ENCODE data around the gene DHDDS.
"Not testable (repeated sequence)": the region's sequence is repeated elsewhere in the genome, so short reads cannot be mapped to it uniquely, and the experiment has no call there.

DHDDS gene

DNA sequence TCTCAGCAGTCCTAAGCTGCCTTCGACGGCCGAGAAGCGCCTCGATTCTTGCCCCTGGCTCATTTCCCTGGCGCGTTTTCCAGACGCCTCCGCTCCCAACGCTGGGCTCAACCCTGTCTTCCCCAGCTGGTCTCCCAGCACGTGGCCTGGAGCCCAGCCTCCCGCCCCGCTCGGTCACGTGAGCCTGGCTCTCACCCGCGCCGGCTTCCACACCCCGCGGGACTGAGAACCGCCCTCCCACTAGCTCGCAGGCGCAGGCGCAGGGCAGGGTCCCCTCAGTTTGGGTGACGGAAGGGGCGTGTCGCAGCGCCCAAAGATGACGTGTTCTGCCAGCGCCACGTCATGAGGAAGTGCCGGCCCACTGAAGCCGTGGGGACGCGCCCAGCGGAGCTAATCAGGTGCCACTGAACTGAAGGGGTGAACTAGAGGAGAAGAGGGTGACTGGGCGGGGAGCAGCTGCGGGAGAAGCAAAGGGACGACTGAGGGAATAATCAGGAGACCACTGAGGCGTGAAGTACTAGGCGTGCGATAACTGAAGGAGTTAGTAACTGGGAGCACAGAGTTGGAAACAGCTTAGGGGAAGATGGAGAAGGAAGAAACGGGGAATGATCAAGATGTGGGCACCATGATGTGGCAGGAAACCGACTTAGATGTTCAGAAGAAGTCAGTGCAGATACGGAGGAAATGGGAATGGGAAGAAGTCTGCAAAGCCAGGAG lies at the start of gene DHDDS:
DHDDS (plus strand) TSS at position 343 of the 717 bp plus-strand sequence. CDS start 625 bp downstream, outside the sequence.
- DNase-seq = peak; percentile 98 to 99

- DNase-seq = no peak
These were observed 48.0 kb upstream of the DHDDS start for GRCh38 chr1:26384076-26384475.

DNA sequence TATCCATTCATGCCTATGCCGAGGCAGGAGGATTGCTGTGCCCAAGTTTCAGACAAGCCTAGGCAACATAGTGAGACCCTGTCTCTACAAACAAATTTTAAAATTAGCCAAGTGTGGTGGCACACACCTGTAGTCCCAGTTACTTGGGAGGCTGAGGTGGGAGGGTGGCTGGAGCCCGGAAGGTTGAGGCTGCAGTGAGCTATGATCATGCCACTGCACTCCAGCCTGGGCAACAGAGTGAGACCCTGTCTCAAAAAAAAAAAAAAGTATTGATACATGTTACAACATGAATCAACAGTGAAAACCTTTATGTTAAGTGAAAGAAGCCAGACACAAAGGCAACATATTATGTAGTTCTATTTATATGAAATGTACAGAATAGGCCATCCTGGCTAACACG lies 47.1 kb upstream of the DHDDS start:
- not testable (repeated sequence) for DNase-seq

DNA sequence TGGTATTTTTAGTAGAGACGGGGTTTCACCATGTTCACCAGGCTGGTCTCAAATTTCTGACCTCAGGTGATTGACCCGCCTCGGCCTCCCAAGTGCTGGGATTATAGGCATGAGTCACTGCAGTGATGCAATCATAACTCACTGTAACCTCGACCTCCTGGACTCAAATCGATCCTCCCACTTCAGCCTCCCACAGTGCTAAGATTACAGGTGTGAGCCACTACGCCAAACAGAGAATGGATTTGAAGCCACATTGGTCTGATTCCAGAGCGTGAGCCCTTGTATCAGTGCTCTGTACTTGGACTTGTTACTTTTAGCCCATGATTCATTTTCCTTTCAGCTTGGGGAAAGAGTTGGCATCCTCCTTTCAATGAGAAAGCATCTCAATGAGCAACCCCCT lies 44.7 kb upstream of the DHDDS start:
- DNase-seq = no peak

GRCh38 chr1:26388791-26389445 lies 43.2 kb upstream of the DHDDS start:
- DNase-seq = no peak

GRCh38 chr1:26389604-26390247 lies 42.4 kb upstream of the DHDDS start:
- no peak for DNase-seq

DNA sequence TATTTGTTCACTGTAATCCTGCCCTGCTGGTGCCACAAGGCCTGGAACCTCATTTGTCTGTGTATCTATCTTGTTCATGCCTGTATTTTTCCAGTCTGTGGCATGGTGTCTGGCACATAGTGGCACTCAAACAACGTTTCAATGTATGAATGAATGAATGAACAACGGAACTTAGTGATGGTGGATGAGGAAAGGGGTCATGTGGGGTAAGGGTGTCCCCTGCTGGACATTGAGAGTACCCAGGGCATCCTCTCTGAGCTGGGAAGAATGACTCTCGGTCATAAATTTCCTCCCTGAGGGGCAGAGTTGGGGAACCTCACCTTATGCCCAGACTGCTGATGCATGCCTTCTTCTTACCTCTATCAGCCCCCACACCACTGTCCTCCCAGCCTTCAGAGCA lies 40.7 kb upstream of the DHDDS start:
- DNase-seq = peak; percentile 31 to 49

GRCh38 chr1:26395754-26396153 lies 36.4 kb upstream of the DHDDS start:
- DNase-seq = no peak

GRCh38 chr1:26399034-26399433 lies 33.1 kb upstream of the DHDDS start:
- no peak for DNase-seq

GRCh38 chr1:26401891-26402290 lies 30.2 kb upstream of the DHDDS start:
- DNase-seq = no peak

DNA sequence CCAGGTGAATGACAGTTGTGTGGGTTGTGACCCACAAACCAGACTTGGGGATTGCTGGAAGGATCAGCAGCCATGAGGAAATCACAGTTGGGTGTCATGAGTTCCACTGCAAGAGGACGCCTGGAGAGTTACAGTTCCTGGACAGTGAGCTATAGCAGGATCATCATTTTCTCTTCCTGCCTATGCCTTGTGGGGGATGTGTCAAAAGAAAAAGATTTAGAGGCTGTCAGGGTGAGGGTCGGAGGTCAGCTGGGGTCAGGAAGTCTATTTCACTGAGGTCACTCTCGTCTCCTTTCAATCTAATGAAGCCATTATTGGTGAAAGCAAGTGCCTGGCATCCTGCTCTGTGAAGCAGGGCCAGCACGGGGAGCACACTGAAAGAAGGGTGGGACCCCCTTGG lies 28.5 kb upstream of the DHDDS start:
- DNase-seq = no peak

GRCh38 chr1:26404641-26405040 lies 27.5 kb upstream of the DHDDS start:
- no peak for DNase-seq

DNA sequence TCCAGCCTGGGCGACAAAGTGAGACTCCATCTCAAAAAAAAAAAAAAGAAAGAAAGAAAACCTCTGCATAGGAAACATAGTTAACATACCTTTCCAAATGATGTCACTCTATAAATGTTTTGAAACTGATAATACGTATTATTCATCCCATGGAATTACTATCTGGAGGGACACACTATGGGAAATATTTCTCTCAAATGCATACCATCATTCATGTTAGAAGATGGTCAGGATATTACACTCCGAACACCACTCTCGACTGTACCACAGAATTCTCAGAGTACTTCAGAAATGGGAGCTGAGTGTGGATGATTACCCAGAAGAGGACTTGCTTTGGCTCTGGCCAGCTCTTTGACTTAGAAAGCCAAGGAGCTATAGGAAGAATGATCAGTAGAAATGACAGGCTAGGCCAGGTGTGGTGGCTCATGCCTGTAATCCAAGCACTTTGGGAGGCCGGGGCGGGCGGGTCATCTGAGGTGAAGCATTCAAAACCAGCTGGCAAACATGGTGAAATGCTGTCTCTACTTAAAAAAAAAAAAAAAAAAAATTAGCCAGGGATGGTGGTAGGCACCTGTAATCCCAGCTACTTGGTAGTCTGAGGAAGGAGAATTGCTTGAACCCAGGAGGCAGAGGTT lies 26.7 kb upstream of the DHDDS start:
- no peak for DNase-seq

DNA sequence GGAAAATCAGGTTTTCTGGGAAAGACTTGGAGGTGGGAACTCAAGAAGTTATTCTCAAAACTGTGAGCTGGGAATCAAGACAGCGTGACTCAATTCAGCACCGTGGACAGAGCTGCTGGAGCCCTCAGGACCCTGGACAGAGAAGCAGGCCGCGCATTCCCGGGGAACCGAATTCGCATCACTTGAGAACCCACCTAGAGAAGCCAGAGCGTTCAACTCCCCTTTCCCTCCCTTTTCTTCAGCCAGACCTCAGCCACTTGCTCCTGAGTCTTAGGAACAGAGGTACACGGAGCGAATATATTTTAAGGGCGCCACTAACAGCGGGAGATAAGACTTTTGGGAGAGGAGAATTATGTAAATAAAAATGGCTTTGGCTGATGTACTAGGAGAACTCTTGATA lies 23.5 kb upstream of the DHDDS start:
- DNase-seq = peak; percentile 79 to 83

GRCh38 chr1:26409191-26409807 lies 22.8 kb upstream of the DHDDS start:
- no peak for DNase-seq

- DNase-seq = no peak
These were observed 21.2 kb upstream of the DHDDS start, which contains the start of gene LIN28A for GRCh38 chr1:26410706-26411623. Gene LIN28A (plus strand): TSS chr1:26410817. CDS start chr1:26410892, 75 bp downstream.

- no peak for DNase-seq
These were observed 20.5 kb upstream of the DHDDS start for GRCh38 chr1:26411624-26412074.

GRCh38 chr1:26412180-26412840 lies 19.8 kb upstream of the DHDDS start:
- no peak for DNase-seq

- DNase-seq = no peak
These were observed 19.1 kb upstream of the DHDDS start for GRCh38 chr1:26413031-26413430.

- DNase-seq = peak; percentile 90 to 92
These were observed 14.9 kb upstream of the DHDDS start for GRCh38 chr1:26417111-26417759.

Measured in activated CD4-positive, alpha-beta T cell treated with anti-CD3 and anti-CD28 coated beads, Interleukin-2, amount 50 U/mL, for 48 hours (primary cell).